NCI-H510A treated with DMSO at 0.1 percent for 48 hours (cell line): ENCODE results near the gene APH1B.
"Not testable (repeated sequence)": the region's sequence is repeated elsewhere in the genome, so short reads cannot be mapped to it uniquely, and the experiment has no call there.

ENCODE experiments used
- DNase-seq: peaks from one replicate; lab custom pipeline; 2025; lab: John Stamatoyannopoulos, UW

The APH1B gene

GRCh38 chr15:63277038-63277892, at the start of gene APH1B:
Gene APH1B (plus strand): TSS chr15:63277605. CDS start chr15:63277624, 19 bp downstream.
- DNase-seq = peak; percentile 58

GRCh38 chr15:63227689-63228088, 49.7 kb upstream of the APH1B start:
- no peak for DNase-seq

- no peak for DNase-seq
Measured at GRCh38 chr15:63231206-63231605, 46.2 kb upstream of the APH1B start.

- no peak for DNase-seq
Measured at GRCh38 chr15:63231706-63232105, 45.7 kb upstream of the APH1B start.

GRCh38 chr15:63232405-63232804, 45.0 kb upstream of the APH1B start:
- no peak for DNase-seq

GRCh38 chr15:63232943-63233342, 44.5 kb upstream of the APH1B start:
- DNase-seq = no peak

GRCh38 chr15:63233667-63234423, 43.6 kb upstream of the APH1B start:
- DNase-seq = no peak

- no peak for DNase-seq
Measured at GRCh38 chr15:63234451-63234870, 42.9 kb upstream of the APH1B start.

GRCh38 chr15:63236272-63236671, 41.1 kb upstream of the APH1B start:
- no peak for DNase-seq

- DNase-seq = not testable (repeated sequence)
Measured at GRCh38 chr15:63237086-63237485, 40.3 kb upstream of the APH1B start.

- DNase-seq = no peak
Measured at GRCh38 chr15:63238171-63238570, 39.2 kb upstream of the APH1B start.

- DNase-seq = no peak
Measured at GRCh38 chr15:63238796-63239195, 38.6 kb upstream of the APH1B start.

GRCh38 chr15:63240109-63240508, 37.3 kb upstream of the APH1B start:
- no peak for DNase-seq

GRCh38 chr15:63241316-63241715, 36.1 kb upstream of the APH1B start:
- DNase-seq = no peak

GRCh38 chr15:63243101-63243500, 34.3 kb upstream of the APH1B start:
- no peak for DNase-seq

GRCh38 chr15:63243776-63244175, 33.6 kb upstream of the APH1B start:
- no peak for DNase-seq

- DNase-seq = no peak
Measured at GRCh38 chr15:63244399-63244798, 33.0 kb upstream of the APH1B start.

GRCh38 chr15:63244976-63245645, 32.3 kb upstream of the APH1B start:
- no peak for DNase-seq

- no peak for DNase-seq
Measured at GRCh38 chr15:63246691-63247469, 30.5 kb upstream of the APH1B start.

GRCh38 chr15:63250312-63250965, 27.0 kb upstream of the APH1B start:
- DNase-seq = no peak

GRCh38 chr15:63251701-63252100, 25.7 kb upstream of the APH1B start:
- no peak for DNase-seq
